22Rv1 (cell line): ENCODE data around the gene FMNL3.

ENCODE experiments used
- CTCF ChIP-seq: fragments of 450-650 bp; IDR thresholded peaks from 2 replicates; pipeline ENCODE4 v1.5.1; 2017; ENCODE audit warnings: mild to moderate bottlenecking
- ZFX ChIP-seq: fragments of 450-650 bp; IDR thresholded peaks from 2 replicates; pipeline ENCODE4 v1.6.1; 2017; ENCODE audit warnings: antibody characterized with exemption, borderline replicate concordance

- TF ChIP-seq CTCF (no peak), ZFX (no peak)
These were observed 8.3 kb downstream of the FMNL3 start for GRCh38 chr12:49698619-49699545.
